Limb (tissue), 2 donors: ENCODE results near the gene ADAMTS8.
A peak's percentile ranks its signal among the peaks of the same experiment; 100 is the strongest.

Experiments used
- DNase-seq, 2 donors: peaks; one replicate each; pipeline ENCODE4 v3.0.0-alpha.2; 2016; ENCODE audit errors: extremely low spot score in 2 of 2

Gene ADAMTS8

GRCh38 chr11:130399196-130399595 lies 29.2 kb downstream of the ADAMTS8 start:
- DNase-seq = no peak

GRCh38 chr11:130397780-130398179 lies 30.6 kb downstream of the ADAMTS8 start:
- no peak for DNase-seq

GRCh38 chr11:130396965-130397364 lies 31.4 kb downstream of the ADAMTS8 start:
- DNase-seq = no peak

GRCh38 chr11:130394615-130395014 lies 33.8 kb downstream of the ADAMTS8 start:
- no peak for DNase-seq

GRCh38 chr11:130391711-130392110 lies 36.7 kb downstream of the ADAMTS8 start:
- peak in 1 of 2 donors; percentile 24 for DNase-seq

- peak in 1 of 2 donors; percentile 62 for DNase-seq
These were observed 38.2 kb downstream of the ADAMTS8 start for GRCh38 chr11:130390071-130390758.

- DNase-seq = no peak
These were observed 39.0 kb downstream of the ADAMTS8 start for GRCh38 chr11:130389335-130389935.

GRCh38 chr11:130388607-130389205 lies 39.7 kb downstream of the ADAMTS8 start:
- no peak for DNase-seq

- DNase-seq = no peak
These were observed 42.4 kb downstream of the ADAMTS8 start for GRCh38 chr11:130386056-130386455.

- peak; percentile 52 to 61 for DNase-seq
These were observed 44.8 kb downstream of the ADAMTS8 start for GRCh38 chr11:130383344-130384211.

GRCh38 chr11:130381317-130381716 lies 47.1 kb downstream of the ADAMTS8 start:
- no peak for DNase-seq

- no peak for DNase-seq
These were observed 47.6 kb downstream of the ADAMTS8 start for GRCh38 chr11:130380778-130381177.

GRCh38 chr11:130379276-130379675 lies 49.1 kb downstream of the ADAMTS8 start:
- DNase-seq = no peak

GRCh38 chr11:130370845-130371590 lies 57.4 kb downstream of the ADAMTS8 start:
- no peak for DNase-seq

- no peak for DNase-seq
These were observed 58.7 kb downstream of the ADAMTS8 start for GRCh38 chr11:130369713-130370112.

GRCh38 chr11:130369141-130369691 lies 59.2 kb downstream of the ADAMTS8 start:
- peak in 1 of 2 donors; percentile 30 for DNase-seq

GRCh38 chr11:130359419-130359818 lies 69.0 kb downstream of the ADAMTS8 start:
- no peak for DNase-seq

- no peak for DNase-seq
These were observed 70.0 kb downstream of the ADAMTS8 start for GRCh38 chr11:130358398-130358797.
